ENCODE results near the gene EVA1C.
"Not testable (repeated sequence)": the region's sequence is repeated elsewhere in the genome, so short reads cannot be mapped to it uniquely, and the experiment has no call there.

EVA1C gene

GRCh38 chr21:32506411-32506965 is 94.0 kb downstream of the EVA1C start:
- not testable (repeated sequence) for DNase-seq

- no peak for DNase-seq
These were observed 94.9 kb downstream of the EVA1C start for GRCh38 chr21:32507342-32507919.

GRCh38 chr21:32508036-32508435 is 95.5 kb downstream of the EVA1C start:
- DNase-seq: not testable (repeated sequence)

DNA sequence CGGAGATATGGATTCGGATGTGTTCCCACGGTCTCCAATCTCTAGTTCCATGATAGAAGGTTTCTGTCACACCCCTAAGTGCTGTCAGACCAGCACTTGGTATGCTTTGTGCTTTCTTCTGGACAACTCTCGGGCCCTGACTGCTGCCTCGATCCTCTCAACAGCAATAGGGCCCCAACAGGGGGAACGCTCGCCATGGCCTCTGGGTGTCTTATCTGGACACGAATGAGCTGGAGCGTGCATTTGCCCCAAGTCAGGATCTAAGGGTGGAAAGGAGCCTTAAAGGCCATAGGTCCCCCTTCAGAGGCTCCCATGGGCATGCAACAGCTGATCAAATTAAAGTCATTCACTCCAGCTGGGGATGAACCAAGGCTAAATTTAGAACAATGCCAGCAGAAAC is 96.1 kb downstream of the EVA1C start:
- no peak for DNase-seq

DNA sequence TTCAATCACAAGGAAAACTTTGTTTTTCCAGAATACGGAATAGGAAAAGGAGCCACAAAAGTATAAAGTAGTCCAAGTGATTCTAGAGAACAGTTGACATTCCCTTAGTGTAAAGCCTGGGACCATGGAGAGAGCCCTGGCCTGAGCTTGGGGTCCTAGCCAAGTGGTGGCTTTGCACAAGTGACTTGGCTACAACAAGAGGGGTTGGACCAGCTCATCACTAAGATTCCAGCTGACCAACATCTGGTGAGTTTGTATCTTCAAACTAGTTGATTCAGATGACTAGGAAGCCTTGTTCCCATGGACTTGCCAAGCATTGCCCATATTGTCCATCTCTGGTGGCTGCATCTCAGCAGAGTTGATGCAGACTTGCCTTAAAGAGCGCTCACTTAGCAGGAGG is 96.5 kb downstream of the EVA1C start:
- DNase-seq: not testable (repeated sequence)

DNA sequence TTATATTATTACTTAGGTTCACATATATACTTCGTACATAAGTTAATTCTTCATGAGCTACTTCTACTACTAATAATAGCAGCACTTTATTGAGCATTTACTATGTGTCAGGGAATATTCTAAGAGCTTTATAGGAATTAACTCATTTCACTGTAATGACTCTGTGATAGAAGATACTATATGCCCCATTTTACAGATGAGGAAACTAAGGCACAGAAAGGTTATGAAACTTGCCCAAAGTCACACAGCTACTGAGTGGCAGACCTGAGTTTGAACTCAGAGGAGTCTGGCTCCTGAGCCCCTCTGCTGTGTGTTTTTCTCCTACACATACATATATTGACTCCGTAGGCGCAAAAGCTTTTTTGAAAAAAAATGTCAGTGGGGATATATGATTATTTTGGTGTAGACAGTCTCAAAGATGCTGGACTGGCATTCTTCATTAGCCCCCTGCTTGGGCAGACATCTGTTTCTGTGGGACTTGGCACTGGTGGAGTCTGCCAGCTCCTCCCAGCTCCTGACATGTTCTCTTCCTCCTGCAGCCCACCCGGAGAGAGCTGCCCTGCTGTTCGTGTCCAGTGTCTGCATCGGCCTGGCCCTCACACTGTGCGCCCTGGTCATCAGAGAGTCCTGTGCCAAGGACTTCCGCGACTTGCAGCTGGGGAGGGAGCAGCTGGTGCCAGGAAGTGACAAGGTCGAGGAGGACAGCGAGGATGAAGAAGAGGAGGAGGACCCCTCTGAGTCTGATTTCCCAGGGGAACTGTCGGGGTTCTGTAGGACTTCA is 102.0 kb downstream of the EVA1C start:
- DNase-seq: no peak

- peak; percentile 84 for DNase-seq
These were observed 103.4 kb downstream of the EVA1C start for GRCh38 chr21:32515874-32516273.

GRCh38 chr21:32516756-32517649 is 104.5 kb downstream of the EVA1C start:
- peak; percentile 66 for DNase-seq

DNA sequence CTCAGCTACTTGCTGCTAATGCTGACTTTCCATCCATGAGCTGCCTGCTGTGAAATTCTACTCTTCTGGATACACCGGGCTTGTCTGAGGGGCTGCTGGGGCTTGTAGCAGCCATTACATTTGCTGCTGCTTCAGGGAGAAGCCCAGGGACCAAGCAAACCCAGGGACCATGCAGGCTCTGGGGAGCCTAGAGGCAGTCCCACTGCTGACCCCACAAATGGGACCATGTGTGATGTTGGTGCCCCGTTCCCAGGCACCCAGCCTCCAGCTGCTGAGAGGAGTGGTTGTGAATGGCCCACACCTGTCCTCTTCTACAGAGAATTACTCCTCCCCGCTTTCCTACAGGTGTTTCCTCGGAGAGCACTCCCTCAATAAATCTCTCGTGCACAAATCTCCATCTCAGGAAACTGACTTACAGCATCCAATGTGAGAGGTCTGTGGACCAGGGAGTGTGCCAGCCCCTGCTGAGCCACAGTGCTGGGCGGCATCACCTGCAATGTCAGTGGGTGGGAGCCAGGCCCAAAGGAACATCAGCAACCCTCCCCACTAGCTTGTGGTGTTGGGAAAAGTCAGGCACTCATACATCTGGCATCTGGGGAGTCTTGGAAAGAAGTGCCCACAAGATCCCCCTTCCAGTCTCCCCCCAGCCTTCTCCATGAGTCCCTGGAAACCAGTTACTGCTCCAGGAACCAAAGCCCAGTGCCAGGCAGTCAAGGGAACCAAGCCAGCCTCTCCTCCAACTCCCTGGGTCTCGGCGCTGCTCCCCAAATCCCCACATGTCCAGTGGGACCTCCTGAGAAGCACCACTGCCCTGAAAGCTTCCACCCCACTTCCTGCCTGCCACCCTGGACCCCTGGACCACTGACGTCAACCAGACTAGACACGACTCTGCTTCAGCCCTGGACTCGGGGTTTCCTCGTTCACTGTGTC is 107.7 kb downstream of the EVA1C start:
- no peak for DNase-seq

DNA sequence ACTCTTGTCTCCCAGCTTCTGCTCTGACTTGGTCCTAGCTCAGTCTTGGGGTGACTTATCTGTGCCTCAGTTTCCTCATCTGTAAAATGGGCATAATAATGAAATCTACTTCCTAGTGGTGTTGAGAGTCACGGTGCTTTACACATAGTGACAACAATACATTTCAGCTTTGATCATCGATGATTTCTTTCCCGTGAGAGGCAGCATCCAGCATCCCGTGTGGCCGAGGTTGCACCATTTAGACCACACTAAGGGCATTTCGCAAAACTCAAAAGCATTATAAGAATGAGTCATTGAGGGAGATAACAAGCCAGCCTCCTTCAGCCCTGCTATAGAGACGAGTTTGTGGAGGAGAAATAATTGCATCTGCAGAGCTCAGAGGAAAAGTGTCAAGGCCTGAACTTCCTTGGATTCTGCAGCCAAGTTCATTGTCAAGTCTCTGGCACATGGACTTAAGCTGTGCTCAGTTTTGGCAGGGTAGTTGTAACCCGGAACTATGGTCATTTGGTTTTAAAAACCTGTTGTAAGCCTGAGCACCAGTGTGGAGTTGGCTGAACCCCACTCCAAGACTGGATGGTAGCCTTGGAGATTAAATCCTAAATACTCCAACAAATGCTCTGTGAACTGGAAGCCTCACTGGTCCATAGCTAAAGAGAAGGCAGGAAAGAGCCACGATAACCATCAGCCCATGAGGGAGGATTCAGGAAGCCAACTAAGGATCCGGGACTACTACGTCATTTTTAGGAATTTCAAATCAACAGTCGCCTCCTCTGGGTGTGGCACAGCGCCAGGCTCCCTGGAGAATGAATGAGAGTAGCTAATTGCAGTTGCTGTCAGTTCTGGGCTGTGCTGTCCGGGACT is 108.6 kb downstream of the EVA1C start:
- peak; percentile 64 for DNase-seq

DNA sequence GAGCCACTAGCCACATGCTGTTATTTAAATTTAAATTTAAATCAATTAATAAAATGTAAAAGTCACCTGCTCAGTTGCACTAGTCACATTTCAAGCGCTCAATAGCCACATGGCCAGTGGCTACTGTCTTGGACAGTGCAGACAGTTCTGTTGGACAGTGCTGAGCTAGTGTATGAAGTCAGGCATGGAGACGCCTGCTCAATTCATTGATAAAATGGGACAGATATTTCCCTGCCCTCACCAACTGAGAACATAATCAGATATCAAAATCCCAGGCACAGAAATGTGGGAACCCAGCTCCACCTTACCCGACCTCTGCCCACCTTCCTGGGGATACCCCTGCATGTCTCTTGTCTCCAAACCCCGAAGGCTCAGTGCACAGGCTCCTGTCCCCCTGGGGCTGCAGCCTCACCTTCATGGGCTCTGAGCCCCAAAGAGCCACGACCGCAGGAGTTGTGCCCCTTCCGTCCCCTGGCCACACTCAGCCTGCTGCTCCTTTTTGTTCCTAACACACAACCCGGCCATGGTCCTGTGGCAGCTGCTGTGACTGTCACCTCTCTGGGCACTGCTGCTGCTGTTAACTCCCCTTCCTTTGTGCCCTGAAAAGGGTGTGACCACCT is 109.3 kb downstream of the EVA1C start:
- no peak for DNase-seq

GRCh38 chr21:32523463-32523862 is 111.0 kb downstream of the EVA1C start:
- no peak for DNase-seq

- DNase-seq: no peak
These were observed 111.6 kb downstream of the EVA1C start for GRCh38 chr21:32523988-32524719.

- DNase-seq: no peak
These were observed 112.8 kb downstream of the EVA1C start for GRCh38 chr21:32525282-32525681.

DNA sequence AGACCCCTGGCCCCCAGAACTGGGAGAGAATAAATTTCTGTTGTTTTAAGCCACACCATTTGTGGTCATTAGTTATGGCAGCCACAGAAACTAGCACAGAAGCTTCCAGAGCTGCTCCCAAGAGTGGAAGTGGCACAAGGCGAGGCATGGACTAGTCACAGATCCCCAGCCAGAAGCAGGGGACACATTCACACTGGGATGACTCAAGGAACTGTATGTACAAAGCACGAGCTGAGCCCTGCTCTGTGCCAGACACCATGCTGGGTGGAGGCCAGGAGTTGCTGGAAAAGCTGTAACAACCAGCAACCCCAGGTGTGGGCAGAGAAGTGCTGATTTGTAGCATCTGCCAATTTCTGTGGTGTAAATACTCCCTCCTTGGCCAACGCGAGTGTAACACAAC is 117.2 kb downstream of the EVA1C start:
- no peak for DNase-seq

DNA sequence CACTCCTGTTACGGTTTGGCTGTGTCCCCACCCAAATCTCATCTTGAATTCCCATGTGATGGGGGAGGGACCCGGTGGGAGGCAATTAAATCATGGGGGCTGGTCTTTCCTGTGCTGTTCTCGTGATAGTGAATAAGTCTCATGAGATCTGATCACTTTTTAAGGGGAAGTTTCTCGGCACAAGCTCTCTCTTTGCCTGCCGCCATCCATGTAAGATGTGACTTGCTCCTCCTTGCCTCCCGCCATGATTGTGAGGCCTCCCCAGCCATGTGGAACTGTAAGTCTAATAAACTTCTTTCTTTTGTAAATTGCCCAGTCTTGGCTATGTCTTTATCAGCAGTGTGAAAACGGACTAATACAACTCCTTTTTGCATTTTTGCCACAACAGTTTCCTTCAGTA is 118.3 kb downstream of the EVA1C start:
- not testable (repeated sequence) for DNase-seq

- not testable (repeated sequence) for DNase-seq
These were observed 119.1 kb downstream of the EVA1C start for GRCh38 chr21:32531561-32531960.

- DNase-seq: no peak
These were observed 120.1 kb downstream of the EVA1C start for GRCh38 chr21:32532636-32533035.

GRCh38 chr21:32533053-32533452 is 120.5 kb downstream of the EVA1C start:
- no peak for DNase-seq

- no peak for DNase-seq
These were observed 121.1 kb downstream of the EVA1C start for GRCh38 chr21:32533611-32534010.
